ENCODE data around the gene SLC2A10.

Gene SLC2A10

GRCh38 chr20:46779831-46780230, 70.4 kb downstream of the SLC2A10 start:
- Histone ChIP-seq H3K27me3 (ENCODE audit: insufficient read depth, poor library complexity, severe bottlenecking) (no peaks in the 10 kb centered on the region), H3K4me1 (ENCODE audit: insufficient read depth, poor library complexity, severe bottlenecking) (no peaks in the 10 kb centered on the region), H3K9me3 (ENCODE audit: severe bottlenecking) (no peaks in the 10 kb centered on the region), H3K27ac (ENCODE audit: poor library complexity, severe bottlenecking) (no peak overlapping the region), H3K4me3 (ENCODE audit: severe bottlenecking) (no peak overlapping the region), H3K36me3 (ENCODE audit: low read depth) (no peaks in the 10 kb centered on the region)
- no peak for TF ChIP-seq CTCF (IDR thresholded peaks at IDR 0.05; ENCODE audit: poor library complexity, severe bottlenecking)
- ATAC-seq (ENCODE audit: low read depth) (no peak), DNase-seq (ENCODE audit: low spot score) (no peak)

- no peaks in the 10 kb centered on the region for H3K36me3 ChIP-seq (ENCODE audit: low read depth)
- H3K27ac ChIP-seq (ENCODE audit: poor library complexity, severe bottlenecking): no peak overlapping the region
- no peaks in the 10 kb centered on the region for H3K9me3 ChIP-seq (ENCODE audit: severe bottlenecking)
These were observed 75.1 kb downstream of the SLC2A10 start for GRCh38 chr20:46784436-46785127.

More at GRCh38 chr20:46784436-46785127, 75.1 kb downstream of the SLC2A10 start:
- Histone ChIP-seq H3K27me3 (ENCODE audit: insufficient read depth, poor library complexity, severe bottlenecking) (no peaks in the 10 kb centered on the region), H3K4me3 (ENCODE audit: severe bottlenecking) (no peak overlapping the region), H3K4me1 (ENCODE audit: insufficient read depth, poor library complexity, severe bottlenecking) (no peaks in the 10 kb centered on the region)
- ATAC-seq (ENCODE audit: low read depth) (0 out of 3 replicates have a peak, but pooled peaks have one; percentile 8), DNase-seq (ENCODE audit: low spot score) (no peak)
- TF ChIP-seq CTCF (IDR thresholded peaks at IDR 0.05; ENCODE audit: poor library complexity, severe bottlenecking): no peak
